Measurements from ENCODE around the gene ZNF729. TPM values are rescaled to one million over a fixed set of nuclear protein-coding genes. Genes with fewer than 3 reads are reported as not detected.

Gene ZNF729
- total RNA-seq, 2 experiments from 2014 or later = not detected

- Mint-ChIP-seq H3K27ac (no peak overlapping the region), H3K36me3 (ENCODE audit: low read depth) (no peaks in the 10 kb centered on the region), H3K4me3 (no peak overlapping the region), H3K4me1 (no peaks in the 10 kb centered on the region), H3K9me3 (ENCODE audit: low read depth) (peaks cover 20% of the 10 kb centered on the region), H3K27me3 (no peaks in the 10 kb centered on the region)
- DNase-seq (no peak), ATAC-seq (no peak)
- intact Hi-C loops (cut with DNase I, micrococcal nuclease) = no loop called here
- CTCF ChIA-PET = no interaction called here
- POLR2A ChIA-PET = interaction anchor here (0.6 kb wide), 1 partner anchor 574 kb away, joined by 11 read pairs; no protein-coding TSS in a partner anchor
Observed at GRCh38 chr19:22354665-22355064, 68.4 kb downstream of the ZNF729 start.

Other genes with a start within 250 kb of the ZNF729 start
- 10 to 100 TPM; 16.1 to 17.7 TPM for gene ZNF257, start 234.0 kb upstream of the ZNF729 start, total RNA-seq
- under 1 TPM in 1 of 2 experiments, not detected in 1; 0.09 TPM for gene ZNF676, start 89.5 kb upstream of the ZNF729 start, total RNA-seq
- not detected for gene ZNF98, start 135.9 kb downstream of the ZNF729 start, total RNA-seq

Measured in activated CD4-positive, alpha-beta T cell treated with anti-CD3 and anti-CD28 coated beads for 36 hours (primary cell).